HepG2 (cell line): ENCODE results near the gene NDUFB4.

ENCODE experiments used
- CTCF ChIP-seq: sonication (generic); formaldehyde crosslinking; IDR thresholded peaks from 2 replicates; pipeline ENCODE4 v1.5.0; 2020; ENCODE audit warnings: mild to moderate bottlenecking, missing genetic modification reagents, moderate library complexity
- EEA1 ChIP-seq: sonication (generic); formaldehyde crosslinking; IDR thresholded peaks from 2 replicates; pipeline ENCODE4 v1.5.1; 2020; ENCODE audit warnings: mild to moderate bottlenecking, missing genetic modification reagents, borderline replicate concordance
- HDAC2 ChIP-seq: sonication (generic); formaldehyde crosslinking; IDR thresholded peaks from 2 replicates; pipeline ENCODE4 v1.4.0; 2020; ENCODE audit warnings: missing genetic modification reagents
- HNRNPUL1 ChIP-seq: fragments of 200-400 bp; formaldehyde crosslinking; IDR thresholded peaks from 2 replicates; pipeline ENCODE4 v1.6.1; 2017; ENCODE audit warnings: low read depth, mild to moderate bottlenecking, low read length, moderate library complexity
- RAD21 ChIP-seq: fragments of 450-650 bp; formaldehyde crosslinking; IDR thresholded peaks from 2 replicates; pipeline ENCODE4 v1.5.0; 2020; ENCODE audit warnings: mild to moderate bottlenecking
- REST ChIP-seq, 2 experiments: IDR thresholded peaks; 2 replicates each; pipeline ENCODE4 v1.6.1; 2011 to 2012; ENCODE audit warnings: low read length in 2 of 2, borderline replicate concordance in 1 of 2, low read depth in 1 of 2, mild to moderate bottlenecking in 1 of 2, moderate library complexity in 1 of 2
- SMC3 ChIP-seq: IDR thresholded peaks from 2 replicates; pipeline ENCODE4 v1.6.1; 2011; ENCODE audit warnings: low read length, improper control_type of control experiment
- SRF ChIP-seq: IDR thresholded peaks from 2 replicates; pipeline ENCODE4 v1.6.1; 2011; ENCODE audit warnings: mild to moderate bottlenecking, low read depth, low read length, moderate library complexity
- TAF15 ChIP-seq: fragments of 200-400 bp; formaldehyde crosslinking; IDR thresholded peaks from one replicate; pipeline ENCODE4 v1.6.1; 2018; ENCODE audit warnings: mild to moderate bottlenecking, low read depth, low read length; ENCODE audit not compliant: poor library complexity, severe bottlenecking
- TBP ChIP-seq: sonication (generic); formaldehyde crosslinking; IDR thresholded peaks from 2 replicates; pipeline ENCODE4 v1.5.0; 2020; ENCODE audit warnings: missing genetic modification reagents
- THYN1 ChIP-seq: sonication (generic); formaldehyde crosslinking; IDR thresholded peaks from 2 replicates; pipeline ENCODE4 v1.8.1; 2023; ENCODE audit warnings: low read depth, mild to moderate bottlenecking, moderate library complexity, missing genetic modification reagents, borderline replicate concordance
- ZNF18 ChIP-seq: sonication (generic); formaldehyde crosslinking; IDR thresholded peaks from 2 replicates; pipeline ENCODE4 v1.8.0; 2022; ENCODE audit warnings: mild to moderate bottlenecking, missing genetic modification reagents; ENCODE audit not compliant: insufficient replicate concordance
- ZNF263 ChIP-seq: sonication (generic); formaldehyde crosslinking; IDR thresholded peaks from 2 replicates; pipeline ENCODE4 v1.4.0; 2020; ENCODE audit warnings: missing genetic modification reagents

GRCh38 chr3:120602682-120603081 is 6.5 kb downstream of the NDUFB4 start:
- no peak for TF ChIP-seq CTCF (CRISPR knock-in tag)
- no peak for TF ChIP-seq REST (IDR thresholded peaks at IDR 0.05; ENCODE audit: borderline replicate concordance in 1 of 2, low read depth in 1 of 2, low read length in 2 of 2)
- no peak for TF ChIP-seq TAF15
- no peak for TF ChIP-seq ZNF18 (CRISPR knock-in tag)
- no peak for TF ChIP-seq EEA1 (CRISPR knock-in tag)
- TF ChIP-seq RAD21 (CRISPR knock-in tag) = no peak
- TF ChIP-seq TBP = no peak
- TF ChIP-seq HDAC2 (CRISPR knock-in tag) = no peak
- TF ChIP-seq THYN1 = no peak
- TF ChIP-seq ZNF263 (CRISPR knock-in tag) = no peak
- TF ChIP-seq SRF = no peak
- no peak for TF ChIP-seq SMC3
- TF ChIP-seq HNRNPUL1 = no peak
